NT2/D1 (cell line): Measurements from ENCODE around the gene TMEM119.

ENCODE experiments used
- SUZ12 ChIP-seq: IDR thresholded peaks from 2 replicates; pipeline ENCODE4 v1.6.1; 2011; ENCODE audit not compliant: insufficient read length, insufficient read depth; ENCODE audit errors: extremely low read depth
- YY1 ChIP-seq: IDR thresholded peaks from 2 replicates; pipeline ENCODE4 v1.6.1; 2011; ENCODE audit not compliant: insufficient read length, insufficient read depth
- ZNF274 ChIP-seq: IDR thresholded peaks from 2 replicates; pipeline ENCODE4 v1.6.1; 2011; ENCODE audit warnings: mild to moderate bottlenecking, low read depth, low read length

GRCh38 chr12:108594323-108594903, 3.5 kb downstream of the TMEM119 start:
- TF ChIP-seq YY1 (no peak), ZNF274 (no peak), SUZ12 (no peak)
